Hepatocyte (in vitro differentiated cells): ENCODE results near the gene TBC1D5.

Experiments used
- CTCF ChIP-seq: fragments of 200-600 bp; sonication (generic); IDR thresholded peaks from 2 replicates; pipeline ENCODE4 v1.5.1; 2016; ENCODE audit warnings: antibody characterized with exemption, mild to moderate bottlenecking; ENCODE audit not compliant: poor library complexity
- EZH2 ChIP-seq: fragments of 200-600 bp; sonication (generic); IDR thresholded peaks from 2 replicates; pipeline ENCODE4 v1.6.1; 2016; ENCODE audit warnings: antibody characterized with exemption, mild to moderate bottlenecking, borderline replicate concordance

GRCh38 chr3:17500618-17501017 lies 241.8 kb downstream of the TBC1D5 start:
- TF ChIP-seq CTCF (no peak), EZH2 (no peak)
